GM23248 (cell line): ENCODE measurements around the gene SOCS2. TPM values are rescaled to one million over a fixed set of nuclear protein-coding genes. Genes with fewer than 3 reads are reported as not detected.
"Not testable (repeated sequence)": the region's sequence is repeated elsewhere in the genome, so short reads cannot be mapped to it uniquely, and the experiment has no call there.

ENCODE experiments used
- DNase-seq: peaks from one replicate; pipeline ENCODE4 v3.0.0-alpha.2; 2015
- H2AFZ ChIP-seq: fragments of 200-600 bp; sonication (generic); 2 replicates; pipeline ENCODE4 v1.6.1; 2016; ENCODE audit warnings: antibody characterized with exemption
- H3F3A ChIP-seq: fragments of 200-600 bp; sonication (generic); 2 replicates; pipeline ENCODE4 v1.6.1; 2016; ENCODE audit warnings: mild to moderate bottlenecking, antibody characterized with exemption, mixed run types; ENCODE audit not compliant: insufficient read depth
- H3K27ac ChIP-seq: fragments of 200-600 bp; sonication (generic); 2 replicates; pipeline ENCODE4 v1.5.1; 2016; ENCODE audit warnings: mild to moderate bottlenecking
- H3K27me3 ChIP-seq: fragments of 200-600 bp; sonication (generic); replicated peaks from 2 replicates; pipeline ENCODE4 v1.6.1; 2016; ENCODE audit warnings: mild to moderate bottlenecking; ENCODE audit not compliant: insufficient read depth
- H3K36me3 ChIP-seq: fragments of 200-600 bp; sonication (generic); 2 replicates; pipeline ENCODE4 v1.6.1; 2016; ENCODE audit warnings: low read depth, mild to moderate bottlenecking
- H3K4me1 ChIP-seq: fragments of 200-600 bp; sonication (generic); 2 replicates; pipeline ENCODE4 v1.6.1; 2016; ENCODE audit warnings: mild to moderate bottlenecking; ENCODE audit not compliant: insufficient read depth
- H3K4me2 ChIP-seq: fragments of 200-600 bp; sonication (generic); one replicate; pipeline ENCODE4 v1.6.1; 2016; ENCODE audit warnings: mild to moderate bottlenecking; ENCODE audit not compliant: unreplicated experiment
- H3K4me3 ChIP-seq: fragments of 200-600 bp; sonication (generic); 2 replicates; pipeline ENCODE4 v1.5.1; 2016; ENCODE audit warnings: mild to moderate bottlenecking
- H3K79me2 ChIP-seq: fragments of 200-600 bp; sonication (generic); 2 replicates; pipeline ENCODE4 v1.6.1; 2016; ENCODE audit warnings: mild to moderate bottlenecking; ENCODE audit not compliant: insufficient read depth
- H3K9ac ChIP-seq: fragments of 200-600 bp; sonication (generic); 2 replicates; pipeline ENCODE4 v1.6.1; 2016; ENCODE audit warnings: mild to moderate bottlenecking
- H3K9me2 ChIP-seq: fragments of 200-600 bp; sonication (generic); 2 replicates; pipeline ENCODE4 v1.6.1; 2016; ENCODE audit warnings: mixed run types, mild to moderate bottlenecking, moderate library complexity; ENCODE audit not compliant: insufficient read depth
- H3K9me3 ChIP-seq: fragments of 200-600 bp; sonication (generic); one replicate; pipeline ENCODE4 v1.6.1; 2017; ENCODE audit warnings: low read depth
- H4K20me1 ChIP-seq: fragments of 200-600 bp; sonication (generic); 2 replicates; pipeline ENCODE4 v1.6.0; 2016; ENCODE audit not compliant: insufficient read depth
- EZH2 ChIP-seq: fragments of 200-600 bp; sonication (generic); IDR thresholded peaks from 2 replicates; pipeline ENCODE4 v1.6.1; 2018; ENCODE audit warnings: antibody characterized with exemption, mild to moderate bottlenecking; ENCODE audit not compliant: insufficient read depth, poor library complexity, severe bottlenecking
- EZH2phosphoT487 ChIP-seq: fragments of 200-600 bp; sonication (generic); IDR thresholded peaks from 2 replicates; pipeline ENCODE4 v1.6.1; 2018; ENCODE audit warnings: antibody characterized with exemption, moderate library complexity, mild to moderate bottlenecking, low read depth; ENCODE audit not compliant: insufficient read depth
- WGBS, 2 experiments: methylation state at CpG; one replicate each; pipeline ENCODE4 v1.1.6; 2015 to 2017; ENCODE audit warnings: low lambda C conversion rate in 2 of 2, low coverage in 1 of 2; ENCODE audit errors: missing lambda C conversion rate in 2 of 2; 5-methylcytosine and 5-hydroxymethylcytosine counted together
- in situ Hi-C: fragments of 300-500 bp; cut with MboI; formaldehyde crosslinking; loops from 2 replicates; pipeline ENCODE4 v1.15.0; 2020
- polyA plus RNA-seq: library from polyadenylated mRNA; unstranded; fragments of >200 nt; fragmentation: Nextera tagmentation; extraction: Ambion mirVana; gene quantifications from 2 replicates; pipeline ENCODE4 v1.2.1, GENCODE V29; 2016
- total RNA-seq: library from RNA; depleted of rRNA; stranded (reverse); fragments of >200 nt; shearing (Covaris generic); gene quantifications from 2 replicates; pipeline ENCODE4 v1.2.3, GENCODE V29; 2014; rRNA removed

SOCS2 gene
- total and polyA plus RNA-seq, 2 experiments from 2014 or later = 52.4 to 72.6 TPM

GRCh38 chr12:93624595-93625294, 52.3 kb downstream of the SOCS2 start:
- peak overlapping the region; percentile 42 for H3K4me3 ChIP-seq
- H3K79me2 ChIP-seq = no peaks in the 10 kb centered on the region
- no peaks in the 10 kb centered on the region for H3K27me3 ChIP-seq
- peak overlapping the region; percentile 96 for H3K27ac ChIP-seq
- 0% methylated on average over 2 of the region's 2 CpGs for WGBS, 2 experiments
- peaks cover 38% of the 10 kb centered on the region for H3F3A ChIP-seq
- H3K9ac ChIP-seq = peak overlapping the region; percentile 72
- H3K4me1 ChIP-seq = peaks cover 34% of the 10 kb centered on the region
- H3K9me3 ChIP-seq = no peaks in the 10 kb centered on the region
- DNase-seq = peak; percentile 97
- peak overlapping the region; percentile 57 for H2AFZ ChIP-seq
- no peaks in the 10 kb centered on the region for H4K20me1 ChIP-seq
- no peaks in the 10 kb centered on the region for H3K9me2 ChIP-seq
- in situ Hi-C loops = no loop called here
- H3K4me2 ChIP-seq = peak overlapping the region; percentile 64
- no peak for TF ChIP-seq EZH2
- TF ChIP-seq EZH2phosphoT487 = 0 out of 2 replicates have a peak, but pooled peaks have one; percentile 55
- H3K36me3 ChIP-seq = no peaks in the 10 kb centered on the region

GRCh38 chr12:93625295-93625645, 52.8 kb downstream of the SOCS2 start:
- H3K79me2 ChIP-seq, H3K9me3 ChIP-seq, H4K20me1 ChIP-seq, DNase-seq, in situ Hi-C loops, H3K4me3 ChIP-seq, H3K36me3 ChIP-seq, H3K9me2 ChIP-seq, H3K27me3 ChIP-seq: not testable (repeated sequence)
- Histone ChIP-seq H3K4me1 (peaks cover 34% of the 10 kb centered on the region), H2AFZ (peak overlapping the region; percentile 57), H3K9ac (peak overlapping the region; percentile 62), H3K27ac (peak overlapping the region; percentile 96), H3K4me2 (peak overlapping the region; percentile 61), H3F3A (peaks cover 38% of the 10 kb centered on the region)
- WGBS, 2 experiments = 68 to 71% methylated on average over 8 of the region's 8 CpGs

- Histone ChIP-seq H3K36me3 (no peaks in the 10 kb centered on the region), H3K27ac (no peak overlapping the region), H3F3A (peaks cover 37% of the 10 kb centered on the region), H3K9me3 (no peaks in the 10 kb centered on the region), H3K9me2 (no peaks in the 10 kb centered on the region), H3K4me3 (no peak overlapping the region), H4K20me1 (no peaks in the 10 kb centered on the region), H3K9ac (no peak overlapping the region), H3K27me3 (no peaks in the 10 kb centered on the region), H3K79me2 (no peaks in the 10 kb centered on the region), H3K4me2 (no peak overlapping the region), H2AFZ (no peak overlapping the region), H3K4me1 (peaks cover 34% of the 10 kb centered on the region)
- DNase-seq = no peak
- TF ChIP-seq EZH2phosphoT487 (no peak), EZH2 (no peak)
- in situ Hi-C loops = no loop called here
- 96 to 97% methylated on average over 4 of the region's 4 CpGs for WGBS, 2 experiments
Measured at GRCh38 chr12:93626160-93626559, 53.7 kb downstream of the SOCS2 start.

Other genes with a start within 250 kb of the SOCS2 start
- 42.9 and 47.8 TPM in 2 replicates for gene NUDT4, start 194.8 kb upstream of the SOCS2 start, total RNA-seq
- gene NUDT4, start 194.8 kb upstream of the SOCS2 start, polyA plus RNA-seq = 36.7 and 37.2 TPM in 2 replicates
- 30.2 and 104 TPM in 2 replicates for gene UBE2N, start 130.7 kb upstream of the SOCS2 start, total RNA-seq
- gene UBE2N, start 130.7 kb upstream of the SOCS2 start, polyA plus RNA-seq = 175 and 178 TPM in 2 replicates
- gene MRPL42, start 105.2 kb upstream of the SOCS2 start, total RNA-seq = 69.2 and 75.0 TPM in 2 replicates
- gene MRPL42, start 105.2 kb upstream of the SOCS2 start, polyA plus RNA-seq = 87.2 and 91.5 TPM in 2 replicates
- 12.9 and 21.5 TPM in 2 replicates for gene CRADD, start 104.7 kb downstream of the SOCS2 start, total RNA-seq
- gene CRADD, start 104.7 kb downstream of the SOCS2 start, polyA plus RNA-seq = 18.6 and 19.6 TPM in 2 replicates